SK-N-SH treated with all-trans-retinoic acid at 6 μM for 48 hours (cell line): ENCODE results near the gene CSTF2T.

Experiments used
- ATAC-seq: fragments of 200-7000 bp; cut with Tn5 transposase; 3 replicates; pipeline ENCODE4 v1.9.1; 2020; ENCODE audit warnings: mild to moderate bottlenecking, moderate library complexity
- ARNTL ChIP-seq: fragments of 450-650 bp; formaldehyde crosslinking; IDR thresholded peaks from 2 replicates; pipeline ENCODE4 v1.5.0; 2020; ENCODE audit warnings: low read depth, mild to moderate bottlenecking, moderate library complexity, borderline replicate concordance
- BACH2 ChIP-seq: fragments of 250-450 bp; sonication (Bioruptor Pico); IDR thresholded peaks from 2 replicates; pipeline ENCODE4 v1.9.0; 2021; ENCODE audit warnings: mild to moderate bottlenecking, borderline replicate concordance
- CREB5 ChIP-seq: fragments of 250-450 bp; sonication (Bioruptor Pico); IDR thresholded peaks from 2 replicates; pipeline ENCODE4 v1.5.1; 2020; ENCODE audit warnings: low read depth, mild to moderate bottlenecking, moderate library complexity
- CSDC2 ChIP-seq: fragments of 250-450 bp; sonication (Bioruptor Pico); IDR thresholded peaks from 2 replicates; pipeline ENCODE4 v1.5.0; 2020; ENCODE audit warnings: mild to moderate bottlenecking, moderate library complexity
- CSRNP3 ChIP-seq: fragments of 250-450 bp; sonication (Bioruptor Pico); IDR thresholded peaks from 2 replicates; pipeline ENCODE4 v1.5.1; 2021; ENCODE audit warnings: mild to moderate bottlenecking, moderate library complexity
- ESRRG ChIP-seq: fragments of 250-450 bp; sonication (Bioruptor Pico); IDR thresholded peaks from 2 replicates; pipeline ENCODE4 v1.6.1; 2021; ENCODE audit warnings: mild to moderate bottlenecking
- GLIS3 ChIP-seq: fragments of 250-450 bp; sonication (Bioruptor Pico); IDR thresholded peaks from 2 replicates; pipeline ENCODE4 v1.5.0; 2020; ENCODE audit warnings: mild to moderate bottlenecking, moderate library complexity
- ISL1 ChIP-seq: fragments of 250-450 bp; sonication (Bioruptor Pico); IDR thresholded peaks from 2 replicates; pipeline ENCODE4 v2.1.2; 2022; ENCODE audit warnings: mild to moderate bottlenecking, moderate library complexity
- OSR1 ChIP-seq: fragments of 250-450 bp; sonication (Bioruptor Pico); IDR thresholded peaks from 2 replicates; pipeline ENCODE4 v1.8.0; 2022; ENCODE audit warnings: moderate library complexity, mild to moderate bottlenecking, inconsistent platforms
- PPARA ChIP-seq: fragments of 250-450 bp; sonication (Bioruptor Pico); IDR thresholded peaks from 2 replicates; pipeline ENCODE4 v1.5.0; 2020; ENCODE audit warnings: mild to moderate bottlenecking, borderline replicate concordance
- RARB ChIP-seq: fragments of 250-450 bp; sonication (Bioruptor Pico); IDR thresholded peaks from 2 replicates; pipeline ENCODE4 v1.8.0; 2021; ENCODE audit warnings: mild to moderate bottlenecking, moderate library complexity
- SNAI2 ChIP-seq: fragments of 250-450 bp; sonication (Bioruptor Pico); IDR thresholded peaks from 2 replicates; pipeline ENCODE4 v1.5.0; 2020; ENCODE audit warnings: mild to moderate bottlenecking, moderate library complexity
- TCF4 ChIP-seq: fragments of 250-450 bp; sonication (Bioruptor Pico); IDR thresholded peaks from 2 replicates; pipeline ENCODE4 v1.8.0; 2021; ENCODE audit warnings: mild to moderate bottlenecking, moderate library complexity, borderline replicate concordance
- TOX ChIP-seq: fragments of 250-450 bp; sonication (Bioruptor Pico); IDR thresholded peaks from 2 replicates; pipeline ENCODE4 v1.8.0; 2021; ENCODE audit warnings: mild to moderate bottlenecking, moderate library complexity, borderline replicate concordance
- TSHZ2 ChIP-seq: fragments of 250-450 bp; sonication (Bioruptor Pico); IDR thresholded peaks from 2 replicates; pipeline ENCODE4 v1.5.0; 2020; ENCODE audit warnings: mild to moderate bottlenecking, moderate library complexity
- ZC3H10 ChIP-seq: fragments of 250-450 bp; sonication (Bioruptor Pico); IDR thresholded peaks from 2 replicates; pipeline ENCODE4 v1.5.1; 2021; ENCODE audit warnings: mild to moderate bottlenecking, moderate library complexity
- ZFP3 ChIP-seq: fragments of 250-450 bp; sonication (Bioruptor Pico); IDR thresholded peaks from 2 replicates; pipeline ENCODE4 v1.5.0; 2020; ENCODE audit warnings: mild to moderate bottlenecking, moderate library complexity
- ZFP30 ChIP-seq: fragments of 450-650 bp; formaldehyde crosslinking; IDR thresholded peaks from 2 replicates; pipeline ENCODE4 v1.5.0; 2022; ENCODE audit warnings: mild to moderate bottlenecking, moderate library complexity
- ZNF565 ChIP-seq: fragments of 450-650 bp; formaldehyde crosslinking; conservative IDR thresholded peaks from 2 replicates; pipeline ENCODE4 v1.5.0; 2020; ENCODE audit warnings: low read depth, mild to moderate bottlenecking, moderate library complexity
- ZNF8 ChIP-seq: fragments of 450-650 bp; formaldehyde crosslinking; IDR thresholded peaks from 2 replicates; pipeline ENCODE4 v1.5.0; 2020; ENCODE audit warnings: mild to moderate bottlenecking, moderate library complexity
- TF ChIP-seq, protein P1 (sequence below): fragments of 250-450 bp; sonication (Bioruptor Pico); IDR thresholded peaks from 2 replicates; pipeline ENCODE4 v1.8.0; 2020; ENCODE audit warnings: mild to moderate bottlenecking, moderate library complexity, borderline replicate concordance
- TF ChIP-seq, protein P2 (sequence below): fragments of 250-450 bp; sonication (Bioruptor Pico); IDR thresholded peaks from 2 replicates; pipeline ENCODE4 v1.8.0; 2021; ENCODE audit warnings: low read depth, mild to moderate bottlenecking, moderate library complexity, borderline replicate concordance

CSTF2T gene

GRCh38 chr10:51716981-51717380, 17.6 kb upstream of the CSTF2T start (continued):
- TF ChIP-seq, protein P1, sequence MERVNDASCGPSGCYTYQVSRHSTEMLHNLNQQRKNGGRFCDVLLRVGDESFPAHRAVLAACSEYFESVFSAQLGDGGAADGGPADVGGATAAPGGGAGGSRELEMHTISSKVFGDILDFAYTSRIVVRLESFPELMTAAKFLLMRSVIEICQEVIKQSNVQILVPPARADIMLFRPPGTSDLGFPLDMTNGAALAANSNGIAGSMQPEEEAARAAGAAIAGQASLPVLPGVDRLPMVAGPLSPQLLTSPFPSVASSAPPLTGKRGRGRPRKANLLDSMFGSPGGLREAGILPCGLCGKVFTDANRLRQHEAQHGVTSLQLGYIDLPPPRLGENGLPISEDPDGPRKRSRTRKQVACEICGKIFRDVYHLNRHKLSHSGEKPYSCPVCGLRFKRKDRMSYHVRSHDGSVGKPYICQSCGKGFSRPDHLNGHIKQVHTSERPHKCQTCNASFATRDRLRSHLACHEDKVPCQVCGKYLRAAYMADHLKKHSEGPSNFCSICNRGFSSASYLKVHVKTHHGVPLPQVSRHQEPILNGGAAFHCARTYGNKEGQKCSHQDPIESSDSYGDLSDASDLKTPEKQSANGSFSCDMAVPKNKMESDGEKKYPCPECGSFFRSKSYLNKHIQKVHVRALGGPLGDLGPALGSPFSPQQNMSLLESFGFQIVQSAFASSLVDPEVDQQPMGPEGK (CRISPR knock-in tag), result no peak
- TF ChIP-seq SNAI2 (CRISPR knock-in tag) (no peak), GLIS3 (no peak)

- no peak for ATAC-seq
- TF ChIP-seq TCF4 (CRISPR knock-in tag) (no peak), GLIS3 (no peak), PPARA (CRISPR knock-in tag) (no peak), ESRRG (CRISPR knock-in tag) (no peak), OSR1 (CRISPR knock-in tag) (no peak), TSHZ2 (no peak), ZFP3 (CRISPR knock-in tag) (no peak), ISL1 (no peak)
- TF ChIP-seq, protein P2, sequence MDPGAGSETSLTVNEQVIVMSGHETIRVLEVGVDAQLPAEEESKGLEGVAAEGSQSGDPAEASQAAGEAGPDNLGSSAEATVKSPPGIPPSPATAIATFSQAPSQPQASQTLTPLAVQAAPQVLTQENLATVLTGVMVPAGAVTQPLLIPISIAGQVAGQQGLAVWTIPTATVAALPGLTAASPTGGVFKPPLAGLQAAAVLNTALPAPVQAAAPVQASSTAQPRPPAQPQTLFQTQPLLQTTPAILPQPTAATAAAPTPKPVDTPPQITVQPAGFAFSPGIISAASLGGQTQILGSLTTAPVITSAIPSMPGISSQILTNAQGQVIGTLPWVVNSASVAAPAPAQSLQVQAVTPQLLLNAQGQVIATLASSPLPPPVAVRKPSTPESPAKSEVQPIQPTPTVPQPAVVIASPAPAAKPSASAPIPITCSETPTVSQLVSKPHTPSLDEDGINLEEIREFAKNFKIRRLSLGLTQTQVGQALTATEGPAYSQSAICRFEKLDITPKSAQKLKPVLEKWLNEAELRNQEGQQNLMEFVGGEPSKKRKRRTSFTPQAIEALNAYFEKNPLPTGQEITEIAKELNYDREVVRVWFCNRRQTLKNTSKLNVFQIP, result no peak
These were observed 12.1 kb upstream of the CSTF2T start for GRCh38 chr10:51711519-51711891.

GRCh38 chr10:51709324-51709972, 10.1 kb upstream of the CSTF2T start:
- TF ChIP-seq ZFP30 (no peak), ZC3H10 (CRISPR knock-in tag) (no peak), ARNTL (no peak), ISL1 (no peak), ESRRG (CRISPR knock-in tag) (no peak), TCF4 (CRISPR knock-in tag) (no peak), BACH2 (CRISPR knock-in tag) (no peak), ZNF8 (CRISPR knock-in tag) (no peak), SNAI2 (CRISPR knock-in tag) (no peak), TSHZ2 (no peak), ZNF565 (CRISPR knock-in tag) (no peak), CSDC2 (CRISPR knock-in tag) (no peak), CSRNP3 (CRISPR knock-in tag) (no peak), RARB (CRISPR knock-in tag) (no peak), OSR1 (CRISPR knock-in tag) (no peak), TOX (CRISPR knock-in tag) (no peak), CREB5 (CRISPR knock-in tag) (no peak)
- TF ChIP-seq, protein P1 (CRISPR knock-in tag), result no peak
- TF ChIP-seq, protein P2, result no peak
- no peak for ATAC-seq
